GM23338 (cell line): ENCODE data around the gene MRPS12. TPM values are rescaled to one million over a fixed set of nuclear protein-coding genes. Genes with fewer than 3 reads are reported as not detected.
A peak's percentile ranks its signal among the peaks of the same experiment; 100 is the strongest.

ENCODE experiments used
- ATAC-seq: fragments of 200-7000 bp; cut with Tn5 transposase; 3 replicates; pipeline ENCODE4 v1.9.1; 2020
- DNase-seq: peaks from one replicate; pipeline ENCODE4 v3.0.0-alpha.2; 2015; ENCODE audit warnings: low spot score
- H2AFZ ChIP-seq: fragments of 200-600 bp; sonication (generic); 2 replicates; pipeline ENCODE4 v1.8.0; 2016; ENCODE audit warnings: antibody characterized with exemption, mild to moderate bottlenecking, moderate library complexity
- H3F3A ChIP-seq: fragments of 200-600 bp; sonication (generic); replicated peaks from 2 replicates; pipeline ENCODE4 v1.8.0; 2017; ENCODE audit warnings: antibody characterized with exemption, mixed run types, low read depth
- H3K27ac ChIP-seq: fragments of 200-600 bp; sonication (generic); 2 replicates; pipeline ENCODE4 v1.6.1; 2016; ENCODE audit warnings: low read depth
- H3K27me3 ChIP-seq: fragments of 200-600 bp; sonication (generic); 2 replicates; pipeline ENCODE4 v1.8.0; 2016; ENCODE audit warnings: mild to moderate bottlenecking, mixed run types, moderate library complexity; ENCODE audit not compliant: insufficient read depth
- H3K36me3 ChIP-seq: fragments of 200-600 bp; sonication (generic); 2 replicates; pipeline ENCODE4 v1.8.0; 2016; ENCODE audit warnings: mild to moderate bottlenecking; ENCODE audit not compliant: insufficient read depth
- H3K4me1 ChIP-seq: fragments of 200-600 bp; sonication (generic); 2 replicates; pipeline ENCODE4 v1.8.0; 2016; ENCODE audit warnings: mild to moderate bottlenecking, moderate library complexity; ENCODE audit not compliant: insufficient read depth
- H3K4me2 ChIP-seq: fragments of 200-600 bp; sonication (generic); 2 replicates; pipeline ENCODE4 v1.7.1; 2017; ENCODE audit warnings: mixed run types
- H3K4me3 ChIP-seq: fragments of 200-600 bp; sonication (generic); 2 replicates; pipeline ENCODE4 v1.6.1; 2016; ENCODE audit warnings: mixed run types
- H3K79me2 ChIP-seq: fragments of 200-600 bp; sonication (generic); replicated peaks from 2 replicates; pipeline ENCODE4 v1.8.0; 2017; ENCODE audit warnings: mild to moderate bottlenecking; ENCODE audit not compliant: insufficient read depth
- H3K9me2 ChIP-seq: fragments of 200-600 bp; sonication (generic); 2 replicates; pipeline ENCODE4 v1.8.0; 2017; ENCODE audit not compliant: insufficient read depth
- H4K20me1 ChIP-seq: fragments of 200-600 bp; sonication (generic); replicated peaks from 2 replicates; pipeline ENCODE4 v1.8.0; 2017; ENCODE audit warnings: mild to moderate bottlenecking; ENCODE audit not compliant: insufficient read depth
- H3K27ac Mint-ChIP-seq: 2 replicates; pipeline ENCODE4 v1.8.0; 2020; ENCODE audit warnings: inconsistent platforms, mild to moderate bottlenecking, moderate library complexity, mixed read lengths
- H3K27me3 Mint-ChIP-seq: 3 replicates; pipeline ENCODE4 v1.8.0; 2022; ENCODE audit warnings: low read depth, mild to moderate bottlenecking, moderate library complexity, mixed read lengths, inconsistent platforms; ENCODE audit not compliant: insufficient read depth, poor library complexity
- H3K36me3 Mint-ChIP-seq: 3 replicates; pipeline ENCODE4 v1.8.0; 2021; ENCODE audit warnings: low read depth, mild to moderate bottlenecking, inconsistent platforms, moderate library complexity, mixed read lengths
- H3K4me1 Mint-ChIP-seq: 3 replicates; pipeline ENCODE4 v1.8.0; 2020; ENCODE audit warnings: mild to moderate bottlenecking, inconsistent platforms, mixed read lengths
- H3K4me3 Mint-ChIP-seq: 3 replicates; pipeline ENCODE4 v1.8.0; 2021; ENCODE audit warnings: moderate library complexity, mild to moderate bottlenecking, inconsistent platforms, mixed read lengths
- H3K9me3 Mint-ChIP-seq: 3 replicates; pipeline ENCODE4 v1.8.0; 2020; ENCODE audit warnings: moderate library complexity, mild to moderate bottlenecking, inconsistent platforms, mixed read lengths
- CREB1 ChIP-seq: fragments of 250-450 bp; sonication (Bioruptor Pico); IDR thresholded peaks from 2 replicates; pipeline ENCODE4 v1.5.0; 2020; ENCODE audit warnings: low read depth, mild to moderate bottlenecking, moderate library complexity
- EZH2phosphoT487 ChIP-seq: fragments of 200-600 bp; sonication (generic); IDR thresholded peaks from one replicate; pipeline ENCODE4 v1.8.1; 2018; ENCODE audit warnings: antibody characterized with exemption; ENCODE audit not compliant: unreplicated experiment
- JUNB ChIP-seq: IDR thresholded peaks from one replicate; pipeline ENCODE4 v1.6.1; 2016; ENCODE audit warnings: antibody characterized with exemption; ENCODE audit not compliant: unreplicated experiment
- ZNF114 ChIP-seq: fragments of 250-450 bp; sonication (Bioruptor Pico); IDR thresholded peaks from 2 replicates; pipeline ENCODE4 v1.5.0; 2020; ENCODE audit warnings: mild to moderate bottlenecking, moderate library complexity
- ZNF462 ChIP-seq: fragments of 250-450 bp; sonication (Bioruptor Pico); IDR thresholded peaks from 2 replicates; pipeline ENCODE4 v1.5.0; 2020; ENCODE audit warnings: mild to moderate bottlenecking, moderate library complexity
- polyA plus RNA-seq: library from polyadenylated mRNA; unstranded; fragments of >200 nt; fragmentation: Nextera tagmentation; extraction: Ambion mirVana; gene quantifications from 2 replicates; pipeline ENCODE4 v1.2.1, GENCODE V29; 2016
- total RNA-seq: library from RNA; depleted of rRNA; stranded (reverse); fragments of >200 nt; shearing (Covaris generic); gene quantifications from 2 replicates; pipeline ENCODE4 v1.2.3, GENCODE V29; 2014
- TF ChIP-seq, protein P1 (sequence below), 2 experiments: fragments of 200-600 bp in 1 of 2; sonication (generic) in 1 of 2; conservative IDR thresholded peaks; 2 replicates each; pipeline versions ENCODE4 v1.5.1 to v1.6.1; 2016 to 2017; ENCODE audit warnings: antibody characterized with exemption in 2 of 2, low read depth in 2 of 2, mild to moderate bottlenecking in 2 of 2, moderate library complexity in 1 of 2
- TF ChIP-seq, protein P2 (sequence below): IDR thresholded peaks from one replicate; pipeline ENCODE4 v1.6.1; 2018; ENCODE audit warnings: antibody characterized with exemption; ENCODE audit not compliant: unreplicated experiment
- TF ChIP-seq, protein P3 (sequence below): IDR thresholded peaks from 2 replicates; pipeline ENCODE4 v1.6.1; 2016; ENCODE audit warnings: antibody characterized with exemption

Gene MRPS12
- total and polyA plus RNA-seq, 2 experiments from 2014 or later, result 74.1 to 86.3 TPM

DNA sequence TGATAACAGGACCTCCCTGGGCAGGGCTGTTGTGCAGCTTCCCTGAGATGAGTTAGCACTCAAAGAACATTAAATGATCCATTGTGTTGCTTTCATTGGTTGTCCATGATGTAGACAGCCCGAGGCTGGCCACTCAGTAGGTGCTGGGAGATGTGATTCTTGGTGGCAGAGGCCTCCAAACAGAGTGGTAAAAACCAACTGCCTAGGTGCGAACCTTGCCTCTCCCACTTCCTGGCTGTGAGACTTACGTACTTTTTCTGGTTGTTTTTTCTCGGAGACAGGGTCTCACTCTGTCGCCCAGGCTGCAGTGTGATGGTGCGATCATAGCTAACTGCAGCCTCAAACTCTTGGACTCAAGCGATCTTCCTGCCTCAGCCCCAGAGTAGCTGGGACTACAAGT, 6.4 kb upstream of the MRPS12 start:
- no peak overlapping the region for H3K4me2 ChIP-seq
- no peak for TF ChIP-seq JUNB
- TF ChIP-seq, protein P1, sequence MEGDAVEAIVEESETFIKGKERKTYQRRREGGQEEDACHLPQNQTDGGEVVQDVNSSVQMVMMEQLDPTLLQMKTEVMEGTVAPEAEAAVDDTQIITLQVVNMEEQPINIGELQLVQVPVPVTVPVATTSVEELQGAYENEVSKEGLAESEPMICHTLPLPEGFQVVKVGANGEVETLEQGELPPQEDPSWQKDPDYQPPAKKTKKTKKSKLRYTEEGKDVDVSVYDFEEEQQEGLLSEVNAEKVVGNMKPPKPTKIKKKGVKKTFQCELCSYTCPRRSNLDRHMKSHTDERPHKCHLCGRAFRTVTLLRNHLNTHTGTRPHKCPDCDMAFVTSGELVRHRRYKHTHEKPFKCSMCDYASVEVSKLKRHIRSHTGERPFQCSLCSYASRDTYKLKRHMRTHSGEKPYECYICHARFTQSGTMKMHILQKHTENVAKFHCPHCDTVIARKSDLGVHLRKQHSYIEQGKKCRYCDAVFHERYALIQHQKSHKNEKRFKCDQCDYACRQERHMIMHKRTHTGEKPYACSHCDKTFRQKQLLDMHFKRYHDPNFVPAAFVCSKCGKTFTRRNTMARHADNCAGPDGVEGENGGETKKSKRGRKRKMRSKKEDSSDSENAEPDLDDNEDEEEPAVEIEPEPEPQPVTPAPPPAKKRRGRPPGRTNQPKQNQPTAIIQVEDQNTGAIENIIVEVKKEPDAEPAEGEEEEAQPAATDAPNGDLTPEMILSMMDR (conservative IDR thresholded peaks at IDR 0.05; ENCODE audit: low read depth in 2 of 2), result no peak
- no peaks in the 10 kb centered on the region for H3K27me3 ChIP-seq
- peaks cover 18% of the 10 kb centered on the region; the same call in 1 of the 2 replicates for H3K36me3 ChIP-seq
- 0 out of 2 replicates have a peak, but pooled peaks cover 9% of the 10 kb centered on the region for H3F3A ChIP-seq
- ATAC-seq, result no peak
- peaks cover 5% of the 10 kb centered on the region for H4K20me1 ChIP-seq
- H3K9me2 ChIP-seq, result no peaks in the 10 kb centered on the region
- DNase-seq, result no peak
- Mint-ChIP-seq H3K9me3 (no peaks in the 10 kb centered on the region), H3K4me1 (peaks cover under 1% of the 10 kb centered on the region; the same call in 1 of the 3 replicates), H3K4me3 (no peak overlapping the region), H3K27ac (no peak overlapping the region), H3K27me3 (no peaks in the 10 kb centered on the region), H3K36me3 (peaks cover 52% of the 10 kb centered on the region)
- H3K4me1 ChIP-seq, result peaks cover 3% of the 10 kb centered on the region
- no peak overlapping the region for H3K27ac ChIP-seq
- no peak overlapping the region for H2AFZ ChIP-seq
- no peak overlapping the region for H3K4me3 ChIP-seq
- peaks cover 24% of the 10 kb centered on the region for H3K79me2 ChIP-seq

DNA sequence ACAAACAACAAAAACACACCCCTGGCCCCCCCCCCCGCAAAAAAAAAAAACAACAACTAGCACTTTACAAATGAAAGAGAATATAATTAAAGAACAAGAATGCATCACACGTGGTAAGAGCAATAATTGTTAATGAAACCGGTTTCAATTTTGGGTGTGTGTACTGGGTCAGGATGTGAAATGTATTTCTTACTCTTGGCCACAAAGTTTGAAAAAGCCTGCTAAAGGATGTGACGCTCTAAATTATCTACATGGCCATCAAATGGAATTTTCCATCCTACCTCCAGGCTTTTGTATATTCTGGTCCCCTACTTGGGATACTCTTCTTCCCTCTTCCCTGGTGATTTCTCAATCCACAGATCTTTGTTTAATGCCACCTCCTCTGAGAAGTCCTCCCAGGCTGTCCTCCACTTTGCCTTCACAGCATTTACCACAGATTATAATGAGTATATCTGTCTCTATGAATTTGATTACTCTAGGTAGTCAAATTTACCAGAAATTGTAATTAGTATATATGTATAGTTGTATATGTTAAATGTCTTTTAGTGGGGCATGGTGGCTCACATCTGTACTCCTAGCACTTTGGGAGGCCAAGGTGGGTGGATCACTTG, 2.2 kb upstream of the MRPS12 start:
- H3K27ac Mint-ChIP-seq, result no peak overlapping the region
- TF ChIP-seq ZNF114 (CRISPR knock-in tag) (no peak), JUNB (no peak), ZNF462 (CRISPR knock-in tag) (no peak), CREB1 (CRISPR knock-in tag) (no peak), EZH2phosphoT487 (no peak)
- TF ChIP-seq, protein P2, sequence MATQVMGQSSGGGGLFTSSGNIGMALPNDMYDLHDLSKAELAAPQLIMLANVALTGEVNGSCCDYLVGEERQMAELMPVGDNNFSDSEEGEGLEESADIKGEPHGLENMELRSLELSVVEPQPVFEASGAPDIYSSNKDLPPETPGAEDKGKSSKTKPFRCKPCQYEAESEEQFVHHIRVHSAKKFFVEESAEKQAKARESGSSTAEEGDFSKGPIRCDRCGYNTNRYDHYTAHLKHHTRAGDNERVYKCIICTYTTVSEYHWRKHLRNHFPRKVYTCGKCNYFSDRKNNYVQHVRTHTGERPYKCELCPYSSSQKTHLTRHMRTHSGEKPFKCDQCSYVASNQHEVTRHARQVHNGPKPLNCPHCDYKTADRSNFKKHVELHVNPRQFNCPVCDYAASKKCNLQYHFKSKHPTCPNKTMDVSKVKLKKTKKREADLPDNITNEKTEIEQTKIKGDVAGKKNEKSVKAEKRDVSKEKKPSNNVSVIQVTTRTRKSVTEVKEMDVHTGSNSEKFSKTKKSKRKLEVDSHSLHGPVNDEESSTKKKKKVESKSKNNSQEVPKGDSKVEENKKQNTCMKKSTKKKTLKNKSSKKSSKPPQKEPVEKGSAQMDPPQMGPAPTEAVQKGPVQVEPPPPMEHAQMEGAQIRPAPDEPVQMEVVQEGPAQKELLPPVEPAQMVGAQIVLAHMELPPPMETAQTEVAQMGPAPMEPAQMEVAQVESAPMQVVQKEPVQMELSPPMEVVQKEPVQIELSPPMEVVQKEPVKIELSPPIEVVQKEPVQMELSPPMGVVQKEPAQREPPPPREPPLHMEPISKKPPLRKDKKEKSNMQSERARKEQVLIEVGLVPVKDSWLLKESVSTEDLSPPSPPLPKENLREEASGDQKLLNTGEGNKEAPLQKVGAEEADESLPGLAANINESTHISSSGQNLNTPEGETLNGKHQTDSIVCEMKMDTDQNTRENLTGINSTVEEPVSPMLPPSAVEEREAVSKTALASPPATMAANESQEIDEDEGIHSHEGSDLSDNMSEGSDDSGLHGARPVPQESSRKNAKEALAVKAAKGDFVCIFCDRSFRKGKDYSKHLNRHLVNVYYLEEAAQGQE, result no peak
- TF ChIP-seq, protein P3, sequence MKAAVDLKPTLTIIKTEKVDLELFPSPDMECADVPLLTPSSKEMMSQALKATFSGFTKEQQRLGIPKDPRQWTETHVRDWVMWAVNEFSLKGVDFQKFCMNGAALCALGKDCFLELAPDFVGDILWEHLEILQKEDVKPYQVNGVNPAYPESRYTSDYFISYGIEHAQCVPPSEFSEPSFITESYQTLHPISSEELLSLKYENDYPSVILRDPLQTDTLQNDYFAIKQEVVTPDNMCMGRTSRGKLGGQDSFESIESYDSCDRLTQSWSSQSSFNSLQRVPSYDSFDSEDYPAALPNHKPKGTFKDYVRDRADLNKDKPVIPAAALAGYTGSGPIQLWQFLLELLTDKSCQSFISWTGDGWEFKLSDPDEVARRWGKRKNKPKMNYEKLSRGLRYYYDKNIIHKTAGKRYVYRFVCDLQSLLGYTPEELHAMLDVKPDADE, result no peak

More for the DNA sequence above, 2.2 kb upstream of the MRPS12 start:
- H3K4me2 ChIP-seq, result no peak overlapping the region
- no peak overlapping the region for H3K4me3 ChIP-seq
- no peaks in the 10 kb centered on the region for H3K9me2 ChIP-seq
- peaks cover 19% of the 10 kb centered on the region; the same call in 1 of the 2 replicates for H3K36me3 ChIP-seq
- H3K27me3 Mint-ChIP-seq, result peaks cover 6% of the 10 kb centered on the region
- peaks cover 4% of the 10 kb centered on the region; the same call in 1 of the 2 replicates for H3F3A ChIP-seq
- peaks cover 9% of the 10 kb centered on the region for H4K20me1 ChIP-seq
- peaks cover 64% of the 10 kb centered on the region for H3K36me3 Mint-ChIP-seq
- H3K4me1 Mint-ChIP-seq, result peaks cover 8% of the 10 kb centered on the region; the same call in 2 of the 3 replicates
- H3K27me3 ChIP-seq, result no peaks in the 10 kb centered on the region
- DNase-seq (no peak), ATAC-seq (no peak)
- peak overlapping the region; percentile 100; the same call in 2 of the 3 replicates for H3K4me3 Mint-ChIP-seq
- peaks cover 6% of the 10 kb centered on the region for H3K9me3 Mint-ChIP-seq
- peaks cover 43% of the 10 kb centered on the region for H3K79me2 ChIP-seq
- no peak overlapping the region for H2AFZ ChIP-seq
- H3K27ac ChIP-seq, result no peak overlapping the region
- peaks cover 8% of the 10 kb centered on the region for H3K4me1 ChIP-seq
